Motor neuron (in vitro differentiated cells): Measurements from ENCODE around the gene HOXA7. TPM values are rescaled to one million over a fixed set of nuclear protein-coding genes. Genes with fewer than 3 reads are reported as not detected.

Source experiments
- ATAC-seq, 8 experiments: fragments of 200-7000 bp; cut with Tn5 transposase; replicated peaks in 6 of 8; 2 replicates each; pipeline ENCODE4 v1.8.0; 2021; ENCODE audit warnings: mild to moderate bottlenecking in 8 of 8, moderate library complexity in 8 of 8
- H3K27ac ChIP-seq, 2 donors: fragments of 250-450 bp; sonication (Bioruptor Pico); 2 replicates each; pipeline ENCODE4 v1.9.0; 2021; ENCODE audit warnings: antibody characterized with exemption in 2 of 2, mild to moderate bottlenecking in 2 of 2, moderate library complexity in 1 of 2
- H3K4me1 ChIP-seq, 2 donors: fragments of 250-450 bp; sonication (Bioruptor Pico); replicated peaks in 1 of 2; 2 replicates each; pipeline ENCODE4 v1.6.1; 2021; ENCODE audit warnings: antibody characterized with exemption in 2 of 2, mild to moderate bottlenecking in 2 of 2, moderate library complexity in 1 of 2
- H3K4me3 ChIP-seq, 5 donors: fragments of 250-450 bp; sonication (Bioruptor Pico); 2 replicates each; pipeline ENCODE4 v1.9.0; 2021; ENCODE audit warnings: antibody characterized with exemption in 5 of 5, mild to moderate bottlenecking in 5 of 5, moderate library complexity in 4 of 5
- WGBS, 10 experiments: fragments of 450-650 bp; shearing (Covaris generic); methylation state at CpG; one replicate each; pipeline ENCODE4 v1.0.0; 2022; 5-methylcytosine and 5-hydroxymethylcytosine counted together
- in situ Hi-C, 9 experiments: fragments of 400-800 bp; cut with MboI; loops; one replicate each; pipeline ENCODE4 v1.15.0; 2021; ENCODE audit warnings: low sequenced_read_pairs in 9 of 9, low pct_unique_long_range_greater_than_20kb in 2 of 9; ENCODE audit not compliant: unreplicated experiment in 9 of 9
- total RNA-seq, 8 experiments: library from RNA; unstranded; fragments of 300-600 nt; gene quantifications; 2 replicates each; pipeline versions ENCODE4 v1.2.3 to v1.2.4, GENCODE V29; 2022

HOXA7 gene
- total RNA-seq, 8 experiments from 2014 or later, result 4.2 to 20.0 (median 12.2) TPM

DNA sequence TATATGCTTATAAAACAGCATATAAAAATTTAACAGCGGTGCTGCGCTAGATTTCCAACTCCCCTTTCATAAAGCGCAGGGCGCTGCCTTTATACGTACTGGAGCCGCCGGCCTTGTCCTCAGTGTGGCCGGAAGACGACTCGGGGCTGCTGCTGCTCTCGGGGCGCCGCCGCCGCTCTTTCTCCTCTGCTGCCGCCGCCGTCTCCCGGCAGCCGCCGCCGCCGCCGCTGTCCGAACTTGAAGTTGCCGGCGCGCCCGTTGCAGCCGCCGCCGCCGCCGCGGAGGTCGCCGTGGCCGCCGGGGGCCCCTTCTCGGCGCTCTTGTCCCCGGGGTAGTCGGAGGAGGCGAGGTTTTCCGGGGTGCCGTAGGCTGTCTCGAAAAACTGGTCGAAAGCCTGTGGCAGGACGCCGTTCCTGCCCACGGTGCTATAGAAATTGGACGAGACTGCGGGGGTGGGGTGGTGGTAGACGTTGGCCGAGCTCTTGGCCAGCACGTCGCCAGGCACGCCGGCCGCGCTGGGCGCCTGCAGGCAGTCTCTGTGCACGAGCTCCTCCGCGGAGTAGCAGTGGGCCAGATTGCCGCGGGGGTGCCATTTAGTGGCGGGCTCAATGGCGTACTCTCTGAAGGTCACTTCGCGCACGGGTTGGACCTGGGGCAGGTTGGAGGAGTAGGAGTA lies 28.0 kb upstream of the HOXA7 start:
- in situ Hi-C loops, result loop anchor here in 6 of 9 experiments (25.0 kb wide), 5 partner anchors 603 to 1322 kb away; no protein-coding TSS in a partner anchor
- no peak overlapping the region for H3K27ac ChIP-seq
- 0 to 7% (median 0%) methylated on average over 1 to 25 of the region's 72 CpGs; no CpG with 5 or more reads in 3 of the 10 experiments for WGBS, 10 experiments
- peaks cover 0 to 14% of the 10 kb centered on the region in 2 donors for H3K4me1 ChIP-seq
- peak overlapping the region in 3 of 5 donors; percentile 11 to 31 (median 27) for H3K4me3 ChIP-seq
- peak in 7 of 8 experiments; percentile 25 to 57 (median 34) for ATAC-seq

DNA sequence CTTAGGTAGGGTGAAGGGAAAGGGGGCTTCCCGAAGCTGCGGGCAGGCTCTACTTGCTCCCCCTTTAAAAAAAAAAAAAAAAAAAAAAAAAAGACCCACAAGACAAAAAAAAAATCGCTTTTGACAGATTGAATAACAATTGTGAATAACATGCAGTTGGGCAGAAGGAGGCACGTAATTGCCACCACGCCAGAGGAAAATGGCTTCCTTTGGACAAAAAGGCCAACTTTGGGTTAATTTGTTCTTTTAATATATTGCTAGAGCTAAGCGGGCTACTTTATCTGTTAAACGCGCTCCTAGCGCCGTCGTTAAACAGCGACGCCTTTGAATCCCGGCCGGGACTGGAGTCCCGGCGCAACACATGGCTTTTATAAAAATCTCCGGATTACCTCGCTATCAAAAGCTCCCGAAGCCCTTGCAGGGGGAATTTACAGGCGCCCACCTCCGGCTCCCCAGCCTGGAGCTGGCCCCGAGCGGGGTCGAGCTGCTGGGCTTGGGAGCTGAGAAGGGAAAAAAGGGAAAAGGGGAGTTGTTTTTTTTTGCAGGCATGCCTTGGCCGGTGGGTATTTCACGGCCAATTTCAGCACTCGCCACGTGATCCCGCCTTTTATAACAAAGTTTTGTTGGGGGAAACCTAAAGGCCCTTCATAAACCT lies 27.3 kb upstream of the HOXA7 start:
- peak overlapping the region in 3 of 5 donors; percentile 11 to 31 (median 27) for H3K4me3 ChIP-seq
- in situ Hi-C loops, result loop anchor here in 6 of 9 experiments (25.0 kb wide), 5 partner anchors 603 to 1322 kb away; no protein-coding TSS in a partner anchor
- peaks cover 0 to 12% of the 10 kb centered on the region in 2 donors for H3K4me1 ChIP-seq
- H3K27ac ChIP-seq, result no peak overlapping the region
- 0 to 7% (median 1%) methylated on average over 3 to 25 of the region's 30 CpGs for WGBS, 10 experiments
- peak in 2 of 8 experiments; percentile 3 to 4 for ATAC-seq

DNA sequence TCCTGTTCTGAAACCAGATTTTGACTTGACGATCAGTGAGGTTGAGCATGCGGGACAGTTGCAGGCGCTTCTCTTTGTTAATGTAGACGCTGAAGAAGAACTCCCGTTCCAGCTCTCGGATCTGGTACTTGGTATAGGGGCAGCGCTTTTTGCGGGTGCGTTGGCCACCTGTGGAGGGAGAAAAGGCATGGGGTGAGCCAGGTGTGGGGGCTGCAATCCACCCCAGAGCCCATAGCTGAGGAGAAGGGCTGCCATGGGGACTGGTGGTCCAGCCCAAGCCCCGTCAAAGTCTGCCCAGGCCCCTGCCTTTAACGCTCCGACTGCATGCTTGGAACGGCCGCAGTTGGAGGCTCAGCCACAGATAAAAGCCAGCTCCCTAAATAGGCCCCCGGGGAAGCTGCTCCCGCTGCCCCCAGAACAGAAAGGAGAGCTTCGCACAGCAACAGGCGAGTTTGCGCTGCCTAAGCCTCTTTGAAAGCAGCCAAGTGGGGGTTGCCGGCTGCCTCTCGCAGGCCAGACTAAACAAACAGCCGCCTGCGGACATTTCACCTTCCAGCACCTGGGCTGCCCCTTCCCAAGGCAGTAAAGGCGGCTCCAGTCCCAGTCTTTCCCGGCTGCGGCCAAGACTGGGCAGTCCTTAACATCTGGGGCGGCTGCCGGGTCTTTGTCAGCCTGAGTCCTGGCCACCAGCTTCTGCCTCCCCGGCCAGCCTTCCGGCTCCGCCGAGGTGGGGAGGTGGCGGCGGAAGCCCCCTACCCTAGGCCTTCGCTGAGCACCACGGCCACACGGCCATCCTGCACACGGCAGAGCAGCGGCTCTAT lies 26.6 kb upstream of the HOXA7 start:
- peak overlapping the region in 1 of 5 donors; percentile 27 for H3K4me3 ChIP-seq
- in situ Hi-C loops, result loop anchor here in 6 of 9 experiments (25.0 kb wide), 5 partner anchors 604 to 1321 kb away; no protein-coding TSS in a partner anchor
- H3K27ac ChIP-seq, result no peak overlapping the region
- peaks cover 0 to 7% of the 10 kb centered on the region in 2 donors for H3K4me1 ChIP-seq
- 0 to 12% (median 5%) methylated on average over 4 to 27 of the region's 39 CpGs; no CpG with 5 or more reads in 1 of the 10 experiments for WGBS, 10 experiments
- peak in 3 of 8 experiments; percentile 1 to 15 (median 2) for ATAC-seq

DNA sequence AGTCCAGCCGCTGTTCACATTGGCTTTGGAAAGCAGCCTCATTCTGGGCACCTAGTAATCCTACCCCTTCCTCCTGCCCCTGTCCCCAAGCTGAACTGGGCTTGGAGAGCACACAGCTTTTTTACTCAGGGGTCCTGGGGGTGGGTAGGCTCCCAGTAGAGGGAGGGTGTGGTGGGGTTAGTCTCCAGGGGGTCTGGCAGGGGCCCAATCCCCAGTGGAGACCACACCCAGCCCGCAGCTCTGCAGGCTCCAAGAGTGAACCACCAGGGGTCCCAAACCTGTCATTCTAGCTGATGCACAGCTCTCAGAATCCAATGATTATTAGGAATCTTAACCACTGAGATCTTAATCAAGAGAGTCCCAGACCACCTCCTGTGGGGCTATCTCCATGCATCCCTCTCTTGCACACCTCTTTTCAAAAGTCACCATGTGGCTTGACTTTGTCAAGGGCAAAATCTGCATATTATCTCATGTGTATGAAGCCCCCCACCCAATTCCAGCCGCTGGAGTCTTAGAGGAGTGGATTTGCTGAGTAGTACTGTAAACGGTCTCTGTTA lies 25.9 kb upstream of the HOXA7 start:
- WGBS, 10 experiments, result 6 to 60% (median 19%) methylated on average over 1 to 4 of the region's 4 CpGs; no CpG with 5 or more reads in 4 of the 10 experiments
- H3K4me3 ChIP-seq, result no peak overlapping the region
- peaks cover 0 to 7% of the 10 kb centered on the region in 2 donors for H3K4me1 ChIP-seq
- in situ Hi-C loops, result loop anchor here in 6 of 9 experiments (25.0 kb wide), 5 partner anchors 605 to 1320 kb away; no protein-coding TSS in a partner anchor
- no peak overlapping the region for H3K27ac ChIP-seq
- no peak for ATAC-seq

DNA sequence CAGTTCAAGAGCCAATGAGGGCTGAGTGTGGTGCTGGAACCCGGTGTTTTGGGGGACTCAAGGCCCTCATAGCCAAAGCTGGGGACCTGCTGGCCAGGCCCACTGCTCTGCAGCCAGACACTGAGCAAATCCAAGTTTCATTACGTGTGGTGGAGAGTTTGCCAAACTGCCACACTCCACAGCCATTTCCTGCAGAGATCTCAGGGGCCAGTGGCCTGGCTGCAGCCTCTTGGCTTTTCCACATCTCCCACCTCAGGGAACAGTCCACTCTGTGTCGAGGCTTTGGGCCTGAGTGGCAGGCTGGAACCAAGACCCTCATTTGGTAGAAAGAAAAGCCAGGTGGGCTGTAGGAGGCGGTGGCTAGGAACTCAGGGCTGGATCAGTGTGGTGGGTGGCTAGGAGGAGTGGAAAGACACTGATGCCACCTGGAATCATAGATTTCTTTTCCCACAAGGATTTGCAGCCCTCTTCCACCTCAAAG lies 25.4 kb upstream of the HOXA7 start:
- WGBS, 10 experiments, result 19 to 100% (median 26%) methylated on average over 1 to 4 of the region's 4 CpGs; no CpG with 5 or more reads in 5 of the 10 experiments
- ATAC-seq, result no peak
- Histone ChIP-seq H3K4me1 (peaks cover 0 to 7% of the 10 kb centered on the region in 2 donors), H3K27ac (no peak overlapping the region), H3K4me3 (no peak overlapping the region)
- in situ Hi-C loops, result loop anchor here in 6 of 9 experiments (25.0 kb wide), 5 partner anchors 605 to 1320 kb away; no protein-coding TSS in a partner anchor

DNA sequence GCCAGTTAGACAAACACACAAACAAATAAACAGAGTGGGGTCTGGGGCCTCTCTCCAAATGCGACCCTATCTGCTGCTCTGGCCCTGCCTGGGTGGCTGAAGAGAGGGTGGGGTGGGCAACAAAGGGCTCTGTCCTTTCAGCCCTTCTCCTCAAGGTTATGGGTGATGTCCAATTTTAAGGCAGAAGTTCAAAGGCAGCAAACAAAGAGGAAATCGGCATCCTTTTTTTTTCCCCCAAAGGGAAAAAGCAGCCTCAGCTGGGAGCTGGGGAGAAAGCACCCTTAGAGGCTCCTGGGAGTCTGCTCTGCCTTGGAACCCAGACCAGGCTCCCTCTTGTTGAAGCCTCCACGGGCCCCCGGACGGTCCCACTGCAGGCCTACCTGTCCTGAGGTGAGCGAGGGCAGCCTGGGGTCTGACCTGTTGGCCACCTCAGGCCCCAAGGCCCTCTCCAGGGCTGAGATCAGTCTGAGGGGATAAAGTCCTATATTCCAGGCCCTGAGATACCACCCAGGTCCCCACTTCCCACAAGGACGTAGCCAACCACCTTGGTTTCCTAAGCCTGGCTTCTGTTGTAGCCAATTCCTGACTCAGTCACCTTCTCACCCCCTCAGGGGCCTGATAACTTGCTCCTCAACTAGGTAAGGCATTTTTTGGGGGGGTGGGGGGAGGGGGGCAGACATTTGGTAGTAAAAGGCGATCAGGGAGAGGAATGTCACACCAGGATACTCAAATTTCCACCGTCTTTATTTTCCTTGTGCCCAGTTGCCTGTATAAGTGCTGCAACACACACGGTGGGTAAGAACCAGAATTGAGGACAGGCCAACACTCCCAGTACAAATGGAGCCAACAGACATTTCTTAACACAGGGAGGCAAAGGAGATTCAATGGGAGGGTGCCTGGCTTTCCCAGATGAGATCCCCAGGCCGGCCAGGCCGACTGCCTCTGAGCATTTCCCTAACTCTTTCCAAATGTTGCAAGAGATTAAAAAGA lies 24.3 kb upstream of the HOXA7 start:
- in situ Hi-C loops, result loop anchor here in 6 of 9 experiments (25.0 kb wide), 5 partner anchors 607 to 1318 kb away; no protein-coding TSS in a partner anchor

DNA sequence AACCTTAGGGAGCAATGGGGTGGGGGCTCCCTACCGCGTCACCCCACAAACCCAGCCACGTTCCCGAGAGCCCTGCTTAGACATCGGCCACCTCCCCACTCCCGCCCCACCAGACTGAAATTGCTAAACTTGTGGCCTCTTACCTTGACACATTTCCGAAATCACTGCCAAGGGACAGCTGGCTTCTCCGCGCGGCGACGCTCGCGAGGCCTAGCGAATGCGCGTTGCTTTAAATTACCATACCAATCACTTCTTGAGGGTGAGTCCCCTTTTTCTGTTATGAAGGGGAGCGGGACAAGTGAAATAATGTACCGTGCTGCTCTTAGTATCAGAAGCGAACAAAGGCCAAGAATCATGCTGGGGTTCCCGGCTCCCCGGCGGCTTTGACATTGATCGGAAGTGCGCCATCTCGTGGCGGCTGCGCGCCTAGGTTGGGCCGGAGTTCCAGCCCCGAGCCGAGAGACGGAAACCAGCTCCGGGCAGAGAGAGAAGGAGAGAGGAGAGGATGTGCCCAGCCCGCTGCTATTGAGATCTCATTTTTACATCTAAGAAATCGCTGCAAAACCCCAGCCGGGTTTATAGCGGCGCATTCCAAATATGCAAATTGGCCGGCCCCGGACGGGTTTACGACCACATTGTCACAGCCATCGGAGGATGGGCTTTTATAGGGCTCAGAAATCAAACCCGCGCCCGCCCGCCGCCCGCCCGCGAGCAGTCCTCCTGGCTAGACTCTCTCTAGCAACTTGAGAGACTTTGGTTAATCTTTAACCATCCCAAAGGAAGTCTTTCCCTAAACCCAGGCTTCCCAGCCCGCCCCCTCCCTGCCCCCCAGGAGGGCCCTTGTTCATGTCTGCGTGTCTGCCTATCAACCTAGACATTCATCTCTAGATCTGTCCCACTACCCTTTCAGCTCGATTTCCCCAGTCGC lies 23.3 kb upstream of the HOXA7 start:
- in situ Hi-C loops, result loop anchor here in 7 of 9 experiments (10.0 to 25.0 kb wide), 6 partner anchors 608 to 1317 kb away; no protein-coding TSS in a partner anchor
- peak; percentile 50 to 86 (median 81) for ATAC-seq
- WGBS, 10 experiments, result 0 to 26% (median 7%) methylated on average over 1 to 30 of the region's 56 CpGs; no CpG with 5 or more reads in 2 of the 10 experiments
- Histone ChIP-seq H3K4me3 (peak overlapping the region in 3 of 5 donors; percentile 6 to 34 (median 25)), H3K27ac (no peak overlapping the region), H3K4me1 (peaks cover 0 to 7% of the 10 kb centered on the region in 2 donors)

More for the DNA sequence above, 24.3 kb upstream of the HOXA7 start:
- ATAC-seq, result no peak
- Histone ChIP-seq H3K4me1 (peaks cover 0 to 7% of the 10 kb centered on the region in 2 donors), H3K4me3 (no peak overlapping the region), H3K27ac (no peak overlapping the region)
- 20 to 85% (median 49%) methylated on average over 1 to 5 of the region's 12 CpGs; no CpG with 5 or more reads in 2 of the 10 experiments for WGBS, 10 experiments

DNA sequence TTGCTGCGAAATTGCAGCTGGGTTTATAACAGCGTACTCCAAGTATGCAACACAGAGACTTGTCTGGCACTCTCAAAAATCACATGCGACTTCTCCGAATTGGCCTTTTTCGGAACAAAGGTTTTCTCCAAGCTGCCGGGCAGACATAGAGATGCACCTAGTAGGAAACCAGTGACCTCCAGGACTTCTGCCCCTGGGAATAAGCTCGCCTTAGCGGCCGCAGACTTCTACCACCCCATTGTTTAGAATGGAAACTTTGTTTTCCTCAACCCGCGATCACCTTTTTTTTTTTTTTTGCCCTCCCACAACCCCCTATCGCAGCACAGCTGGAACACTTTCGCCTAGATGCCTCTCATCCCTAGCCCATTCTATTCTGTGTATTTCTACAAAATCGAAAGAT lies 22.6 kb upstream of the HOXA7 start:
- Histone ChIP-seq H3K27ac (no peak overlapping the region), H3K4me3 (no peak overlapping the region), H3K4me1 (peaks cover 0 to 5% of the 10 kb centered on the region in 2 donors)
- in situ Hi-C loops, result loop anchor here in 7 of 9 experiments (10.0 to 25.0 kb wide), 6 partner anchors 608 to 1317 kb away; no protein-coding TSS in a partner anchor
- 0 to 20% (median 13%) methylated on average over 1 to 14 of the region's 14 CpGs for WGBS, 10 experiments
- ATAC-seq, result no peak

DNA sequence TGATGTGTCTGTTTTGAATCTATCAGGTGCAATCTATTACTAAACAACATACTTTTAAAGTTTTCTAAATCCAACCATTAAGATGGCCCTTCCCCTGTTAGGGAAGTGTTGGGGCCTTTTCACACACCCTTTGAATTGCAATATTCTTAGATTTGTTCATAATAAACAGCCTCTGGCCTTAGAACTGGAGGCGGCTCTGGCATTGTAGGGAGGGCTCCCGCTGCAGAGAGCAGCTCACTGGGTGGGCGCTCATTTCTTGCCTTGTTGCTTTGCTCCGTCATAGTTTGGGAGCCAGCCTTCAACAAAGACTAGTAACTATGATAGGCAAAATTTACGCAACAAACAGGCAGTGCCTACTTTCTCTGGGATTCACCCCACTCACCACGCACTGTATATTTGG lies 21.9 kb upstream of the HOXA7 start:
- 0 to 80% (median 26%) methylated on average over 1 to 6 of the region's 6 CpGs for WGBS, 10 experiments
- Histone ChIP-seq H3K4me1 (peaks cover 0 to 3% of the 10 kb centered on the region in 2 donors), H3K27ac (no peak overlapping the region), H3K4me3 (no peak overlapping the region)
- in situ Hi-C loops, result loop anchor here in 7 of 9 experiments (10.0 to 25.0 kb wide), 6 partner anchors 609 to 1316 kb away; no protein-coding TSS in a partner anchor
- peak in 1 of 8 experiments; percentile 1 for ATAC-seq

DNA sequence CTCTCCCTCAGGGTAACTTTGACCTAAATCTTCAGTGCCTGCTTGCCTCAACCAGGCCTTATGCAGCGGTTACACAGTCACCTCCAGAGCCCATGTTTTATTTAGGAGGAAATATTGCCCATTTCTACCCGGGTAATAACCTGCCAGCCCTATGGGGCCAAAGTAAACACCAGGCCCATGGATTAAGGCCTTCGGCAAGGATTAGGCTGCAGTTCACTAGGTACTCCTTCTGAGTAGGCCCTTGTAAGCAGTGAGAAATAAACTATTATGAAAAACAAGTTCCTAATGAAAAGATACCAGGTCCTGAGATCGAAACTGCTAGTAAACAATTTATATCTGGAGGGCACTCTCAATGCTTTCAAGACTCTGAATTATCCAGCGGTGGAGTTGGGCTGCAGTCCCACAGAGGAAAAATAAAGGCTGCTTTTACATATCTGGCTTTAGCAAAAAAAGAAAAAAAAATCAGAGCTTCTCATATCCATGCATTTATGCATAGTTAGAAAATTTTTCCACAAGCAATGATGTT lies 21.4 kb upstream of the HOXA7 start:
- Histone ChIP-seq H3K4me3 (no peak overlapping the region), H3K4me1 (no peaks in the 10 kb centered on the region), H3K27ac (no peak overlapping the region)
- in situ Hi-C loops, result loop anchor here in 7 of 9 experiments (10.0 to 25.0 kb wide), 6 partner anchors 609 to 1316 kb away; no protein-coding TSS in a partner anchor
- ATAC-seq, result no peak
- 0 to 60% (median 14%) methylated on average over 1 to 5 of the region's 5 CpGs for WGBS, 10 experiments
